RWPE2 (cell line): ENCODE data around the gene ULBP1.
"Not testable (repeated sequence)": the region's sequence is repeated elsewhere in the genome, so short reads cannot be mapped to it uniquely, and the experiment has no call there.

Source experiments
- ATAC-seq: fragments of 200-7000 bp; cut with Tn5 transposase; 3 replicates; pipeline ENCODE4 v1.9.1; 2021; ENCODE audit warnings: low read depth
- DNase-seq: peaks from one replicate; pipeline ENCODE4 v3.0.0-alpha.2; 2020; ENCODE audit warnings: low spot score
- H3K27ac ChIP-seq: fragments of 450-650 bp; 2 replicates; pipeline ENCODE4 v1.5.1; 2017; ENCODE audit warnings: mild to moderate bottlenecking; ENCODE audit not compliant: poor library complexity, severe bottlenecking
- H3K27me3 ChIP-seq: fragments of 250-450 bp; sonication (Bioruptor Pico); 2 replicates; pipeline ENCODE4 v1.5.1; 2021; ENCODE audit warnings: mild to moderate bottlenecking, moderate library complexity; ENCODE audit not compliant: insufficient read depth, poor library complexity, severe bottlenecking
- H3K36me3 ChIP-seq: fragments of 250-450 bp; sonication (Bioruptor Pico); 2 replicates; pipeline ENCODE4 v1.5.1; 2020; ENCODE audit warnings: low read depth, mild to moderate bottlenecking, moderate library complexity
- H3K4me1 ChIP-seq: fragments of 250-450 bp; sonication (Bioruptor Pico); 2 replicates; pipeline ENCODE4 v1.5.1; 2021; ENCODE audit warnings: mild to moderate bottlenecking, moderate library complexity; ENCODE audit not compliant: insufficient read depth, poor library complexity, severe bottlenecking
- H3K4me3 ChIP-seq: fragments of 250-450 bp; sonication (Bioruptor Pico); 2 replicates; pipeline ENCODE4 v1.5.1; 2021; ENCODE audit warnings: mild to moderate bottlenecking, moderate library complexity; ENCODE audit not compliant: severe bottlenecking
- H3K9me3 ChIP-seq: fragments of 250-450 bp; sonication (Bioruptor Pico); 2 replicates; pipeline ENCODE4 v1.5.1; 2021; ENCODE audit warnings: mild to moderate bottlenecking, moderate library complexity; ENCODE audit not compliant: severe bottlenecking
- TF ChIP-seq, protein P1 (sequence below): fragments of 450-650 bp; IDR thresholded peaks from one replicate; pipeline ENCODE4 v1.5.1; 2017; ENCODE audit warnings: mild to moderate bottlenecking, moderate library complexity; ENCODE audit not compliant: poor library complexity, severe bottlenecking

ULBP1 gene

GRCh38 chr6:149924206-149924932 is 39.4 kb upstream of the ULBP1 start:
- Histone ChIP-seq H3K36me3 (no peaks in the 10 kb centered on the region), H3K9me3 (no peaks in the 10 kb centered on the region), H3K27ac (no peak overlapping the region), H3K4me1 (peaks cover 6% of the 10 kb centered on the region), H3K4me3 (no peak overlapping the region), H3K27me3 (no peaks in the 10 kb centered on the region)
- TF ChIP-seq, protein P1, sequence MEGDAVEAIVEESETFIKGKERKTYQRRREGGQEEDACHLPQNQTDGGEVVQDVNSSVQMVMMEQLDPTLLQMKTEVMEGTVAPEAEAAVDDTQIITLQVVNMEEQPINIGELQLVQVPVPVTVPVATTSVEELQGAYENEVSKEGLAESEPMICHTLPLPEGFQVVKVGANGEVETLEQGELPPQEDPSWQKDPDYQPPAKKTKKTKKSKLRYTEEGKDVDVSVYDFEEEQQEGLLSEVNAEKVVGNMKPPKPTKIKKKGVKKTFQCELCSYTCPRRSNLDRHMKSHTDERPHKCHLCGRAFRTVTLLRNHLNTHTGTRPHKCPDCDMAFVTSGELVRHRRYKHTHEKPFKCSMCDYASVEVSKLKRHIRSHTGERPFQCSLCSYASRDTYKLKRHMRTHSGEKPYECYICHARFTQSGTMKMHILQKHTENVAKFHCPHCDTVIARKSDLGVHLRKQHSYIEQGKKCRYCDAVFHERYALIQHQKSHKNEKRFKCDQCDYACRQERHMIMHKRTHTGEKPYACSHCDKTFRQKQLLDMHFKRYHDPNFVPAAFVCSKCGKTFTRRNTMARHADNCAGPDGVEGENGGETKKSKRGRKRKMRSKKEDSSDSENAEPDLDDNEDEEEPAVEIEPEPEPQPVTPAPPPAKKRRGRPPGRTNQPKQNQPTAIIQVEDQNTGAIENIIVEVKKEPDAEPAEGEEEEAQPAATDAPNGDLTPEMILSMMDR = no peak
- no peak for ATAC-seq
- no peak for DNase-seq

DNA sequence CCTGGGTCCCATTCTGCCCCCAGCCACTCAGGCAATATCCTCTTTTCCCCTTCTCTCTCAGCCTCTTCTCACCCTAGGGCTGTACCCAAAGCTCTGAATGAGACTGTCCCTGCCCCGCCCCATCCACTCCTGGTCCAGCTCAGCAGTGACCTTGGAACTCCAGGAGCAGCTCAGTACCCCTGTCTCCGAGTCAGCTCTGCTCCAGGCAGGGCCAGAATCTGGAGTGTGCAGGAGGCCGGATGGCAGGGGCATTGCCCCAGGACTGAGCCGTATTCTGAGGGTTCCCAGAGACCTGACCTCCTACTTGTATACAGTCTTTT is 38.9 kb upstream of the ULBP1 start:
- DNase-seq = no peak
- H3K36me3 ChIP-seq = no peaks in the 10 kb centered on the region
- H3K4me3 ChIP-seq = no peak overlapping the region
- H3K27ac ChIP-seq = no peak overlapping the region
- TF ChIP-seq, protein P1 = no peak
- H3K4me1 ChIP-seq = peaks cover 6% of the 10 kb centered on the region
- H3K9me3 ChIP-seq = no peaks in the 10 kb centered on the region
- ATAC-seq = no peak
- no peaks in the 10 kb centered on the region for H3K27me3 ChIP-seq

GRCh38 chr6:149925253-149925973 is 38.3 kb upstream of the ULBP1 start:
- H3K9me3 ChIP-seq = no peaks in the 10 kb centered on the region
- H3K4me3 ChIP-seq = no peak overlapping the region
- H3K27ac ChIP-seq = no peak overlapping the region
- no peak for ATAC-seq
- no peaks in the 10 kb centered on the region for H3K27me3 ChIP-seq
- TF ChIP-seq, protein P1 = no peak
- H3K4me1 ChIP-seq = peaks cover 6% of the 10 kb centered on the region
- no peak for DNase-seq
- no peaks in the 10 kb centered on the region for H3K36me3 ChIP-seq

DNA sequence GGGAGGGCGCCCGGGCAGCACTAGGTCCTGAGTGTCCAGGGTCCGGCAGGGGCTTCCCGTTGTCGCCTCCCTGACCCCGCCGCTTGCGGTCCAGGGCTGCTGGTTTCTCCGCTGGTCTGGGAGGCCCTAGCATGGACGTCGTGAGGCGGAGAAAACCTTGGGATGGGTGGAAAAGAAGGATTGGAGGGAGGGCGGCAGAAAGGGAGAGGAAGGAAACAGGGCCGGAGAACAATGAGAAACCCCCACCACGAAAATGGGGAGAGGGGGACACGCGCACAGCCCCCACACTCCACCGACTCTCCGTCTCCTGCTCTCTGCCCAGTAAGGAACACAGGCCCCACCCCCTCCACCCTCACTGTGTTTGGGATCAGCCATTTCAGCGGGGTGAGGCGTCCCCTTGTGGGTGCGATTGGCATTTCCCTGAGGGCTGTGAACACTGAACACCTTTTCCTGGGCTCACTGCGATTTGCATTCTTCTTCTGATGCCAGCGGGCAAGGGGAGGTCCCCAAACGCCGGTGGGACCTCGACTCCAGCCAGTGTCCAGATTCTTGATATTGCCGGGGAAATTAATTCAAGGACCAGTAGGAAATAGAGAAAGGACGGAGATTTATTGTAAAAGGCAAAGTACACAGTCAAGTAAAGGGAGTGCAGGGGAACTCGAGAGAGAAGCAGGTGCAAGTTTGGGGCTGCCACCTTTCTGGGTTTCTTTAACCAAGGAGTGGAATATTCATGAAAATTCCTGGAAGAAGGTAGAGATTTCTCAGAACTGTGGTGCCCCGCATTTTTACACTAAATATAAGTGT is 37.6 kb upstream of the ULBP1 start:
- no peaks in the 10 kb centered on the region for H3K27me3 ChIP-seq

DNA sequence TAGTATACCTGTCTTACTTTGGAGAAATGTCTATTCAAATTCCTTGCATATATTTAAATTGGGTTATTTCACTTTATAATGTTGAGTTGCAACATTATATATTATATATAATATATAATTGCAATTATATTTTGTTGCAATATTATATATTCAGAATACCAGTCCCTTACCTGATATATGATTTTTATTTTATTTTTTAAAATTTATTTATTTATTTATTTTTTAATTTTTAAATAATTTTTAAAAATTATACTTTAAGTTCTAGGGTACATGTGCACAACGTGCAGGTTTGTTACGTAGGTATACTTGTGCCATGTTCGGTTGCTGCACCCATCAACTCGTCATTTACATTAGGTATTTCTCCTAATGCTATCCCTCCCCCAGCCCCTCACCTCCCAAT is 36.7 kb upstream of the ULBP1 start:
- ATAC-seq, H3K36me3 ChIP-seq, H3K4me3 ChIP-seq, H3K27me3 ChIP-seq, DNase-seq, H3K27ac ChIP-seq, H3K4me1 ChIP-seq, H3K9me3 ChIP-seq: not testable (repeated sequence)

More for the DNA sequence above, 37.6 kb upstream of the ULBP1 start:
- H3K4me1 ChIP-seq = peaks cover 6% of the 10 kb centered on the region
- no peak overlapping the region for H3K27ac ChIP-seq
- ATAC-seq (peak; percentile 82), DNase-seq (peak; percentile 88)
- H3K4me3 ChIP-seq = no peak overlapping the region
- H3K9me3 ChIP-seq = no peaks in the 10 kb centered on the region
- H3K36me3 ChIP-seq = no peaks in the 10 kb centered on the region
- TF ChIP-seq, protein P1 = peak; percentile 92
